Erythroblast (primary cell): Measurements from ENCODE around the gene KANK4.

Experiments
- GATA1 ChIP-seq: IDR thresholded peaks from 2 replicates; pipeline ENCODE4 v1.6.1; 2011; ENCODE audit warnings: low read depth, mild to moderate bottlenecking, control low read depth, low read length, moderate library complexity
- POLR2A ChIP-seq: IDR thresholded peaks from 2 replicates; pipeline ENCODE4 v1.6.1; 2011; ENCODE audit warnings: mild to moderate bottlenecking, low read length

GRCh38 chr1:62207187-62207586 is 112.0 kb downstream of the KANK4 start:
- TF ChIP-seq POLR2A (no peak), GATA1 (no peak)
